Measurements from ENCODE around the gene KCNQ2.

The KCNQ2 gene

GRCh38 chr20:63513207-63513606 is 40.8 kb upstream of the KCNQ2 start:
- no peak overlapping the region for H3K27ac ChIP-seq (ENCODE audit: low read depth, low read length, severe bottlenecking)
- H3K4me1 ChIP-seq (ENCODE audit: control insufficient read depth, insufficient read depth, low read length, poor library complexity, severe bottlenecking), result no peaks in the 10 kb centered on the region
- H3K9me3 ChIP-seq (ENCODE audit: control insufficient read depth, low read length), result no peaks in the 10 kb centered on the region
- H3K36me3 ChIP-seq (ENCODE audit: control insufficient read depth, insufficient read depth, low read length), result no peaks in the 10 kb centered on the region
- no peak overlapping the region for H3K4me3 ChIP-seq (ENCODE audit: extremely low read depth, insufficient read depth, low read length, poor library complexity, severe bottlenecking)
- WGBS, 2 experiments (ENCODE audit: insufficient coverage in 2 of 2), result 93 to 100% methylated on average over 2 of the region's 3 CpGs

- H3K27ac ChIP-seq (ENCODE audit: low read depth, low read length, severe bottlenecking), result no peak overlapping the region
- no peaks in the 10 kb centered on the region for H3K36me3 ChIP-seq (ENCODE audit: control insufficient read depth, insufficient read depth, low read length)
- no peak overlapping the region for H3K4me3 ChIP-seq (ENCODE audit: extremely low read depth, insufficient read depth, low read length, poor library complexity, severe bottlenecking)
- H3K4me1 ChIP-seq (ENCODE audit: control insufficient read depth, insufficient read depth, low read length, poor library complexity, severe bottlenecking), result no peaks in the 10 kb centered on the region
- peaks cover 8% of the 10 kb centered on the region for H3K9me3 ChIP-seq (ENCODE audit: control insufficient read depth, low read length)
- 92 to 93% methylated on average over 7 to 8 of the region's 9 CpGs for WGBS, 2 experiments (ENCODE audit: insufficient coverage in 2 of 2)
Measured at GRCh38 chr20:63509088-63509564, 36.7 kb upstream of the KCNQ2 start.

DNA sequence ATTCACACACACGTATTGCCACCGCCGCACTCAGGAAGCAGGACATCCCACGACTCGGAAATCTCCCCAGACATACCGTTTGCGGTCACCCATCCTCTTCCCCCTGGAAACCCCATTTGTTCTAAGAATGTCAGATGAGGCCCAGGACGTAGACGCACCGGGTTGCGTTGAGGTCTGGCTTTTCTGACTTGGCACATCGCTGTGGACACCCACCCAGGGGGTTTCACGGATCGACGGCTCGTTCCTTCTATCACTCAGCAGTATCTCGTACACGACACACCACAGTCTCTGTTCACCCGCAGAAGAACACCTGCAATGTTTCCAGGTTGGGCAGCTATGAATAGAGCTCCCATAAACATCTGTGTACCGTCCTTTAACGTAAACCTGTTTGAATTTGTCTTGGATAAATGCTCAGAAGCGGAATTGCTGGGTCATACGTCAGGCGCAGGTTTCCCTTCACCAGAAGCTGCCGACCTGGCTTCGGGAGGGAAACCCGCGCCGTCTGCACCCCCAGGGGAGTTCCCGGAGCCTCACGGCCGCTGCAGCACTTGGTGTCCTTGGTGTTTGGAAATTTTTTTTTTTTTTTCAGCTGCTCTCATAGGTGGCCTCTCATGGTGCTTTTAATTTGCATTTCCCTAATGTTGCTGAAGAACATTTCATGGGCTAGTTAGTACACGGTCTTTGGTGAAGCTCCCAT is 35.8 kb upstream of the KCNQ2 start:
- WGBS, 2 experiments (ENCODE audit: insufficient coverage in 2 of 2), result 92 to 97% methylated on average over 26 to 30 of the region's 33 CpGs
- H3K4me3 ChIP-seq (ENCODE audit: extremely low read depth, insufficient read depth, low read length, poor library complexity, severe bottlenecking), result no peak overlapping the region
- no peak overlapping the region for H3K27ac ChIP-seq (ENCODE audit: low read depth, low read length, severe bottlenecking)
- no peaks in the 10 kb centered on the region for H3K4me1 ChIP-seq (ENCODE audit: control insufficient read depth, insufficient read depth, low read length, poor library complexity, severe bottlenecking)
- peaks cover 8% of the 10 kb centered on the region for H3K9me3 ChIP-seq (ENCODE audit: control insufficient read depth, low read length)
- no peaks in the 10 kb centered on the region for H3K36me3 ChIP-seq (ENCODE audit: control insufficient read depth, insufficient read depth, low read length)

- 89 to 94% methylated on average over 30 of the region's 30 CpGs for WGBS, 2 experiments (ENCODE audit: insufficient coverage in 2 of 2)
- H3K4me3 ChIP-seq (ENCODE audit: extremely low read depth, insufficient read depth, low read length, poor library complexity, severe bottlenecking), result no peak overlapping the region
- no peak overlapping the region for H3K27ac ChIP-seq (ENCODE audit: low read depth, low read length, severe bottlenecking)
- H3K4me1 ChIP-seq (ENCODE audit: control insufficient read depth, insufficient read depth, low read length, poor library complexity, severe bottlenecking), result no peaks in the 10 kb centered on the region
- H3K9me3 ChIP-seq (ENCODE audit: control insufficient read depth, low read length), result peaks cover 8% of the 10 kb centered on the region
- no peaks in the 10 kb centered on the region for H3K36me3 ChIP-seq (ENCODE audit: control insufficient read depth, insufficient read depth, low read length)
Measured at GRCh38 chr20:63507083-63507743, 34.8 kb upstream of the KCNQ2 start.

- H3K4me1 ChIP-seq (ENCODE audit: control insufficient read depth, insufficient read depth, low read length, poor library complexity, severe bottlenecking), result no peaks in the 10 kb centered on the region
- no peak overlapping the region for H3K27ac ChIP-seq (ENCODE audit: low read depth, low read length, severe bottlenecking)
- peaks cover 8% of the 10 kb centered on the region for H3K9me3 ChIP-seq (ENCODE audit: control insufficient read depth, low read length)
- H3K4me3 ChIP-seq (ENCODE audit: extremely low read depth, insufficient read depth, low read length, poor library complexity, severe bottlenecking), result no peak overlapping the region
- 88 to 94% methylated on average over 8 to 9 of the region's 12 CpGs for WGBS, 2 experiments (ENCODE audit: insufficient coverage in 2 of 2)
- H3K36me3 ChIP-seq (ENCODE audit: control insufficient read depth, insufficient read depth, low read length), result no peaks in the 10 kb centered on the region
Measured at GRCh38 chr20:63505723-63506122, 33.3 kb upstream of the KCNQ2 start.

DNA sequence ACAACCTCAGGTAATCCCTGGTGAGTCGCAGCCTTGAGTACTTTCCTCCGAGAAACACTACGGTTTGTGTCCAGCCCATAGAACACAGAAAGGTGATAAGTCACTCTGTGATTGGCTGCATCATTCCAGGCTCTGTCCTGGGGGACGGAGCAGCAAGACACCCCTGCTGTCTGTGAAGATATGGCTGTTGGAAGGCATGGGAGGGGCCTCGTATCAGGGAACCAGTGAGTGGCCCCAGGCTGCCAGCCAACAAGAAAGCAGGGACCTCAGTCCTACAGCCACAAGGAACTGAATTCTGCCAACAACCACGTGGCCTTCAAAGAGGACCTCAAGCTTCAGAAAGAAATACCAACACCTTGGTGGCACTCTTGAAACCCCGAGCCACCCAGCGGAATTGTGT is 32.8 kb upstream of the KCNQ2 start:
- H3K36me3 ChIP-seq (ENCODE audit: control insufficient read depth, insufficient read depth, low read length), result no peaks in the 10 kb centered on the region
- H3K4me3 ChIP-seq (ENCODE audit: extremely low read depth, insufficient read depth, low read length, poor library complexity, severe bottlenecking), result no peak overlapping the region
- no peaks in the 10 kb centered on the region for H3K4me1 ChIP-seq (ENCODE audit: control insufficient read depth, insufficient read depth, low read length, poor library complexity, severe bottlenecking)
- no peak overlapping the region for H3K27ac ChIP-seq (ENCODE audit: low read depth, low read length, severe bottlenecking)
- WGBS, 2 experiments (ENCODE audit: insufficient coverage in 2 of 2), result 82 to 90% methylated on average over 6 to 8 of the region's 8 CpGs
- H3K9me3 ChIP-seq (ENCODE audit: control insufficient read depth, low read length), result peaks cover 8% of the 10 kb centered on the region

- 93 to 94% methylated on average over 9 of the region's 9 CpGs for WGBS, 2 experiments (ENCODE audit: insufficient coverage in 2 of 2)
- Histone ChIP-seq H3K4me1 (ENCODE audit: control insufficient read depth, insufficient read depth, low read length, poor library complexity, severe bottlenecking) (no peaks in the 10 kb centered on the region), H3K36me3 (ENCODE audit: control insufficient read depth, insufficient read depth, low read length) (no peaks in the 10 kb centered on the region)
Measured at GRCh38 chr20:63504642-63505041, 32.2 kb upstream of the KCNQ2 start.

DNA sequence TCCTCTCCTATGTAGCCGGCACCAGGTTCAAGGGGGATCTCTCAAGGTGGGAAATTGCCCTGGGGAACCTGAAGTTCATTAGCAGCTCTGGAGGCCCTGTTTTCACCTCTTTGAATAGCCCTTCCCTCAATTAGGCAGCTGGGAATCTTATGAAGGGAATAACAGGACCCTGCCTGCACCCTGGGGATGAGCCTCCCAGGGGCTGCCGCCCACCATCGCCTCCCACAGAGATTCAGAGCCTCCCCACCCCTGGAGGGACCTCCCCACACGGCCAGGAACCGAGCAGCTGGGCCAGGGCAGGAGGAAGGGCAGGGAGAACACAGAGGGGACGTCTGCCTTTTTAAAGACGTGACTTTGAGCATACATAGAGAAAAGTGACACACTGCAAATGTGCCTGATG is 31.1 kb upstream of the KCNQ2 start:
- H3K9me3 ChIP-seq (ENCODE audit: control insufficient read depth, low read length), result peaks cover 8% of the 10 kb centered on the region
- no peaks in the 10 kb centered on the region for H3K4me1 ChIP-seq (ENCODE audit: control insufficient read depth, insufficient read depth, low read length, poor library complexity, severe bottlenecking)
- no peak overlapping the region for H3K27ac ChIP-seq (ENCODE audit: low read depth, low read length, severe bottlenecking)
- no peaks in the 10 kb centered on the region for H3K36me3 ChIP-seq (ENCODE audit: control insufficient read depth, insufficient read depth, low read length)
- 62 to 71% methylated on average over 4 to 6 of the region's 7 CpGs for WGBS, 2 experiments (ENCODE audit: insufficient coverage in 2 of 2)
- no peak overlapping the region for H3K4me3 ChIP-seq (ENCODE audit: extremely low read depth, insufficient read depth, low read length, poor library complexity, severe bottlenecking)

More at GRCh38 chr20:63504642-63505041, 32.2 kb upstream of the KCNQ2 start:
- Histone ChIP-seq H3K9me3 (ENCODE audit: control insufficient read depth, low read length) (peaks cover 8% of the 10 kb centered on the region), H3K4me3 (ENCODE audit: extremely low read depth, insufficient read depth, low read length, poor library complexity, severe bottlenecking) (no peak overlapping the region), H3K27ac (ENCODE audit: low read depth, low read length, severe bottlenecking) (no peak overlapping the region)

DNA sequence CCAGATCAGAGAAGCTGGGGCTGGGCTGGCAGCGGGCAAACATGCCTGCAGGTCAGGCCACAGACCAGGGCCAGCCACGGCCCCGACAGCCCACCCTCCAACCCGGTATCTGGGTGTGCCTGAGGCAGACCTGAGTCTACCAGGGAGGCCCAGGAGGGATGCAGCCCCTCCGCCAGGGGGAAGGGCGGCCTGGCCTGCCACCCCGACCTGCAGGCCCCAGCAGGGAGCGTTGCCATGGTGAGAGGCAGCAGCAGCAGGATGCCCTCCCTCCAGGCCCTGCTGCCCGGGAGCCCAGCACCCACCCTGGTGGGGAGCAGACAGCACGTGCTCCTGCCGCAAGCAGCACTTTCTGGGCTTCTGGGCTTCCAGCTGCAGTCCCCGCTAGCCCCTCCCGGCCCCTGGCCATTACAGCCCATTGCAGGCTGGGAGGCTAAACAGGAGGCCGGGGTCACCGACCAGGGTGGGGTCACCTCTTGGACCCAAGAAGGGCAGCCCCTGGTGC is 30.3 kb upstream of the KCNQ2 start:
- H3K27ac ChIP-seq (ENCODE audit: low read depth, low read length, severe bottlenecking), result no peak overlapping the region
- H3K4me1 ChIP-seq (ENCODE audit: control insufficient read depth, insufficient read depth, low read length, poor library complexity, severe bottlenecking), result peaks cover 2% of the 10 kb centered on the region
- WGBS, 2 experiments (ENCODE audit: insufficient coverage in 2 of 2), result 77 to 83% methylated on average over 10 to 12 of the region's 15 CpGs
- H3K4me3 ChIP-seq (ENCODE audit: extremely low read depth, insufficient read depth, low read length, poor library complexity, severe bottlenecking), result no peak overlapping the region
- H3K9me3 ChIP-seq (ENCODE audit: control insufficient read depth, low read length), result peaks cover 8% of the 10 kb centered on the region
- H3K36me3 ChIP-seq (ENCODE audit: control insufficient read depth, insufficient read depth, low read length), result no peaks in the 10 kb centered on the region

DNA sequence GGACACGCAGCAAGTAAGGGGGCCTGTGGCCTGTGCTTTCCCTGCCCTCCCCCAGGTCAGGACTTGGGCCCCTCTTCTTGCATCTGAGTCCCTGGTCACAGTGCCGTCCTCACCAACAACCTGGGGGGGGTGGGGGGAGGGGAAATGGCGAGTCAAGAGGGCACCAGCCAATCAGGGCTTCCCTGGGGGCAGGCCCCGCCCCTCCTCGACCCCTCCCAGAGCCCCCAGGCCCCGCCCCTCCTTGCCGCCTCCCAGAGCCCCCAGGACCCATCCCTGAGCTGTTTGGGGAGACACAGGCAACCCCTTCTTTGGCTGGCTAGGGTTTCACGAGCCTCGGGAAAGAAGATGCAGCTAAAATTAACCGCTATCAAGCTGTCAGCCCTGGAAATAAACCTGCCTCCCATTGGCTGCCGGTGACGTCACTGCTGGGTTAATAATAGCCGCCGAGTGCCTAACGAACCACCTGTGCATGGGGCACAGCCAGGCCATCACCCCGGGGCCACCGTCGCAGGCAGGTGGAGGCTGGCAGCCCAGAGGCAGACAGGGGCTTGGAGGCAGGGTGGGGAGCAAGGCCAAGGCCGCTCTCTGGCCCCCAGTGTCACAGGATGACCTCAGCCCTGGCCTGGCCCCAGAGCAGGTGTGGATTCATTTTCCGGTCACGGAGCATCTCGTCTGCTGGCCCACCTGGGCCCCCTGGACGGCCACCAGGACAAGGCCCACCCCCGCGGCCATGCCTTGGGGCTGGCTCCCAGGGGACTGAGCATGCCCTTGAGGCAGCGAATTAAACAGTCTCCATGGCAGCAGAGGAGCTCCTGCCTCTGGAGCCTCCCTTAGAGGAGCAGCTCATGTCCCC is 29.6 kb upstream of the KCNQ2 start:
- WGBS, 2 experiments (ENCODE audit: insufficient coverage in 2 of 2), result 38 to 40% methylated on average over 19 to 21 of the region's 26 CpGs
- H3K4me3 ChIP-seq (ENCODE audit: extremely low read depth, insufficient read depth, low read length, poor library complexity, severe bottlenecking), result no peak overlapping the region
- H3K27ac ChIP-seq (ENCODE audit: low read depth, low read length, severe bottlenecking), result no peak overlapping the region
- H3K4me1 ChIP-seq (ENCODE audit: control insufficient read depth, insufficient read depth, low read length, poor library complexity, severe bottlenecking), result peaks cover 3% of the 10 kb centered on the region
- no peaks in the 10 kb centered on the region for H3K36me3 ChIP-seq (ENCODE audit: control insufficient read depth, insufficient read depth, low read length)
- peaks cover 8% of the 10 kb centered on the region for H3K9me3 ChIP-seq (ENCODE audit: control insufficient read depth, low read length)

All from mesodermal cell (in vitro differentiated cells).